ENCODE measurements around the gene SCAMP2. TPM values are rescaled to one million over a fixed set of nuclear protein-coding genes. Genes with fewer than 3 reads are reported as not detected.

SCAMP2 gene
- total and polyA plus RNA-seq, 10 of the 15 experiments (the other 5 are each of a cell fraction or from before 2014, with no cell fraction given) = 10.9 to 158 (median 99.6) TPM

DNA sequence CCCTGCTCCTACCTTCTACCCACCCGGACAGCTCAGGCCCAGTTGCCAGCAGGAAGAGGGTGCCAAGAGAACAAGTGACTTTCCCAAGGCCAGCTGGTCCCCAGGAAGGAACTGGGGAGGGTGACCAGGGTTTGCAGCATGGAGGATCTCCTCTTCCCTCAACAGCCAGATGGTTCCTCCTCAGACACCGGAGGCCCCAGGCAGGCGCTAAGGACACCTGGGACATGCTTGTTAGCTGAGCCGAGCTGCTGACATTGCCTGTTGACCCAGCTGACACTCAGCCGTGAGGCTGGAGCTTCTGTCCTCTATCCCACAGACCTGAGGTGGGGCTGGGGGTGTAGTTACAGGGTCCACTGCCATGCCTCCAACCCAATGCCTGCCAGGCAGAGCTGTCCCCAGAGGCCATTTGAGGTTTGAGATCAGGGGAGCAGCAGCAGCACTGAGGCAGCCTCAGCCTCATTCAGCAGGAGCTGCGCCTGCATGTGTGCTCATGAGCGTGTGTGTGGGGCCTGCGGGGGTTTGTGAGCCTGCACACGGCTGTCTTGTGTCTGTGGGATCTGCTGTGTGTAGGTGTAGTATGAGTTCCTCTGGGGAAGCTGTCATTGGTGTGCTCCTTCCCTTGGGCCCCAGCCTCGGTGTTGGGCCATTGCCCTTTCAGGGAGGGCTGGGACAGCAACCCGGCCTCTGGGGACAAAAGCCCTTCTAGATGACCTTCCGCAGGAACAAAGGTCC, 39.6 kb downstream of the SCAMP2 start:
- no TSS peak for BruUV-seq (replicated peaks)
- ChIA-PET POLR2A (interaction anchor here (1.1 kb wide), 1 partner anchor 40 kb away, joined by 4 read pairs; no protein-coding TSS in a partner anchor), CTCF (interaction anchor here (0.6 to 2.1 kb wide), 4 partner anchors 22 to 68 kb away, joined by 3 to 17 read pairs (median 10); no protein-coding TSS in a partner anchor), RAD21 (ENCODE audit: unreplicated experiment) (interaction anchor here (0.8 to 1.5 kb wide), 3 partner anchors 56 to 68 kb away, joined by 3 to 5 read pairs (median 5); no protein-coding TSS in a partner anchor), SMC1A (ENCODE audit: uncharacterized antibody, unreplicated experiment) (interaction anchor here (0.5 to 2.6 kb wide), 3 partner anchors 24 to 67 kb away, joined by 3 to 12 read pairs (median 3); no protein-coding TSS in a partner anchor)
- ATAC-seq (no peak), FAIRE-seq (no peak), DNase-seq (ENCODE audit: low read depth, low spot score) (no peak)
- no peaks in the 10 kb centered on the region for H4K20me1 ChIP-seq (ENCODE audit: control insufficient read depth, insufficient read depth)
- no peaks in the 10 kb centered on the region for H3K9me3 ChIP-seq (replicated peaks; ENCODE audit: control insufficient read depth, insufficient read depth, low read length)
- H3K4me2 ChIP-seq (ENCODE audit: control insufficient read depth, insufficient read depth) = no peak overlapping the region
- H3K36me3 ChIP-seq (ENCODE audit: control insufficient read depth in 2 of 2, insufficient read depth in 2 of 2, low read length in 1 of 2) = no peaks in the 10 kb centered on the region
- H3K79me2 ChIP-seq (ENCODE audit: control insufficient read depth, insufficient read depth, low read length) = no peaks in the 10 kb centered on the region
- no peak for TF ChIP-seq RCOR1 (conservative IDR thresholded peaks at IDR 0.05; ENCODE audit: low read depth, low read length)
- 52% methylated on average over 12 of the region's 12 CpGs for WGBS (ENCODE audit: insufficient coverage, insufficient replicate concordance, low lambda C conversion rate, missing lambda C conversion rate)
- H3K27ac ChIP-seq (ENCODE audit: control insufficient read depth, insufficient read depth) = no peak overlapping the region
- no peak overlapping the region for H3K4me3 ChIP-seq
- no peak overlapping the region for H3K9ac ChIP-seq (ENCODE audit: control insufficient read depth, insufficient read depth, low read length)
- intact Hi-C loops (cut with micrococcal nuclease; ENCODE audit: unreplicated experiment) = no loop called here
- no peaks in the 10 kb centered on the region for H3K27me3 ChIP-seq (replicated peaks in 1 of 2; ENCODE audit: control insufficient read depth in 2 of 2, insufficient read depth in 2 of 2, low read length in 1 of 2)
- H3K4me1 ChIP-seq (ENCODE audit: control insufficient read depth, insufficient read depth, low read length) = no peaks in the 10 kb centered on the region
- in situ Hi-C loops (cut with MboI) = no loop called here
- H2AFZ ChIP-seq (ENCODE audit: control insufficient read depth, low read depth, low read length) = no peak overlapping the region

DNA sequence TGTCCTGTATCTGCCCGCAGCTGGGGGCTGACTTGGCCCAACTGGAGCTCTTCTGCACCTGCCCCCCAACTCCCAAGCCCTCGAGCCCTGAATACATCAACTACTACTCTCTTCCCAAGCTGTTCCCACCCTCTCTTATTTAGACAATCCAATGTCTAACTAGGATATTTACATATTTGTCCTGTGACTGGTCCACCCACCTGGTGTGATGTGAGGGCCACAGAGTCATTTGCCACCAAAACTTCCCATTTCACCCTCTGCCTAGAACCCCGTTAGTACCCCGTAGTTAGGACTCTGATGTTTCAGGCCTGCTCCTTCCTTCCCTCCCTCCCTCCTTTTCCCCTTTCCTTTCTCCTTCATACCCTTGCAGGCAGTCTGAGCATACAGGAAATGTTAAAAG, 40.3 kb downstream of the SCAMP2 start:
- no peak overlapping the region for H3K4me2 ChIP-seq (ENCODE audit: control insufficient read depth, insufficient read depth)
- H3K79me2 ChIP-seq (ENCODE audit: control insufficient read depth, insufficient read depth, low read length) = no peaks in the 10 kb centered on the region
- H3K9me3 ChIP-seq (replicated peaks; ENCODE audit: control insufficient read depth, insufficient read depth, low read length) = no peaks in the 10 kb centered on the region
- intact Hi-C loops (cut with micrococcal nuclease; ENCODE audit: unreplicated experiment) (no loop called here), in situ Hi-C loops (cut with MboI) (no loop called here)
- POLR2A ChIA-PET = interaction anchor here (1.1 kb wide), 1 partner anchor 40 kb away, joined by 4 read pairs; no protein-coding TSS in a partner anchor
- RAD21 ChIA-PET (ENCODE audit: unreplicated experiment) = interaction anchor here (0.8 to 1.5 kb wide), 3 partner anchors 55 to 69 kb away, joined by 3 to 5 read pairs (median 5); no protein-coding TSS in a partner anchor
- H3K36me3 ChIP-seq (ENCODE audit: control insufficient read depth in 2 of 2, insufficient read depth in 2 of 2, low read length in 1 of 2) = no peaks in the 10 kb centered on the region
- 50% methylated on average over 4 of the region's 4 CpGs for whole genome bisulfite sequencing (ENCODE audit: insufficient coverage, insufficient replicate concordance, low lambda C conversion rate, missing lambda C conversion rate)
- H4K20me1 ChIP-seq (ENCODE audit: control insufficient read depth, insufficient read depth) = no peaks in the 10 kb centered on the region
- no peak overlapping the region for H3K4me3 ChIP-seq
- H3K27ac ChIP-seq (ENCODE audit: control insufficient read depth, insufficient read depth) = no peak overlapping the region
- H3K27me3 ChIP-seq (replicated peaks in 1 of 2; ENCODE audit: control insufficient read depth in 2 of 2, insufficient read depth in 2 of 2, low read length in 1 of 2) = peaks cover 0 to 3% of the 10 kb centered on the region in 2 experiments; a peak in 1 of 4 replicates
- H2AFZ ChIP-seq (ENCODE audit: control insufficient read depth, low read depth, low read length) = no peak overlapping the region
- FAIRE-seq = no peak
- SMC1A ChIA-PET (ENCODE audit: uncharacterized antibody, unreplicated experiment) = interaction anchor here (0.5 to 2.6 kb wide), 4 partner anchors 23 to 68 kb away, joined by 3 to 12 read pairs (median 4); no protein-coding TSS in a partner anchor
- TF ChIP-seq SREBF2 (IDR thresholded peaks at IDR 0.05; ENCODE audit: low read length) (no peak), DPF2 (IDR thresholded peaks at IDR 0.05) (no peak), SPI1 (IDR thresholded peaks at IDR 0.05; ENCODE audit: borderline replicate concordance, insufficient read depth, low read depth, low read length) (no peak), POLR2A (IDR thresholded peaks at IDR 0.05; ENCODE audit: low read depth, low read length) (no peak), ZSCAN29 (IDR thresholded peaks at IDR 0.05) (no peak), REST (IDR thresholded peaks at IDR 0.05; ENCODE audit: low read depth, low read length) (no peak)
- H3K9ac ChIP-seq (ENCODE audit: control insufficient read depth, insufficient read depth, low read length) = no peak overlapping the region
- no peak for ATAC-seq
- no peak for DNase-seq (ENCODE audit: low read depth, low spot score)
- H3K4me1 ChIP-seq (ENCODE audit: control insufficient read depth, insufficient read depth, low read length) = no peaks in the 10 kb centered on the region
- BruUV-seq (replicated peaks) = no TSS peak
- CTCF ChIA-PET = interaction anchor here (0.6 to 2.1 kb wide), 4 partner anchors 21 to 68 kb away, joined by 3 to 17 read pairs (median 10); no protein-coding TSS in a partner anchor
